Measurements from ENCODE around the gene CTNNA1. TPM values are rescaled to one million over a fixed set of nuclear protein-coding genes. Genes with fewer than 3 reads are reported as not detected.
"Not testable (repeated sequence)": the region's sequence is repeated elsewhere in the genome, so short reads cannot be mapped to it uniquely, and the experiment has no call there.

Gene CTNNA1
- total and polyA plus RNA-seq, 5 donors, result 163 to 360 (median 289) TPM

DNA sequence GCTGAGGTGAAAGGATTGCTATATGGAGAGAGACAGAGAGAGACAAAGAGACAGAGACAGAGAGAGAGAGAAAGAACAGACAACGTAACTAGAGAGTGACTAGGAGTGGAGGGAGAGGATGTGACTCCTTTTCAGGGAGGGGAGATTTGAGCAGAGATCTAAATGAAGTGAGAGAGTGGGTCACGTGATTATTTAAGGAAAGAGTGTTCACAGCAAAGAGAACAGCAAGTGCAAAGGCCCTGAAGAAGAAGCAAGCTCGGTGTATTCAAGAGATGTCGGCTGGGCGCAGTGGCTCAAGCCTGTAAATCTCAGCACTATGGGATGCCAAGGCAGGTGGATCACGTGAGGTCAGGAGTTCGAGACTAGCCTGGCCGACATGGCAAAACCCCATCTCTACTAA, 40.9 kb upstream of the CTNNA1 start:
- intact Hi-C loops (cut with DNase I), result no loop called here
- WGBS, result 95% methylated on average over 8 of the region's 8 CpGs
- Histone ChIP-seq H3K4me1 (ENCODE audit: control insufficient read depth, insufficient read depth, low read length) (no peaks in the 10 kb centered on the region), H3K27me3 (ENCODE audit: control insufficient read depth, insufficient read depth) (no peaks in the 10 kb centered on the region), H3K9me3 (ENCODE audit: control insufficient read depth, low read length) (no peaks in the 10 kb centered on the region), H3K27ac (ENCODE audit: low read length) (no peak overlapping the region), H3K4me3 (ENCODE audit: low read length) (no peak overlapping the region)
- DNase-seq, result no peak
- no peak for ATAC-seq

DNA sequence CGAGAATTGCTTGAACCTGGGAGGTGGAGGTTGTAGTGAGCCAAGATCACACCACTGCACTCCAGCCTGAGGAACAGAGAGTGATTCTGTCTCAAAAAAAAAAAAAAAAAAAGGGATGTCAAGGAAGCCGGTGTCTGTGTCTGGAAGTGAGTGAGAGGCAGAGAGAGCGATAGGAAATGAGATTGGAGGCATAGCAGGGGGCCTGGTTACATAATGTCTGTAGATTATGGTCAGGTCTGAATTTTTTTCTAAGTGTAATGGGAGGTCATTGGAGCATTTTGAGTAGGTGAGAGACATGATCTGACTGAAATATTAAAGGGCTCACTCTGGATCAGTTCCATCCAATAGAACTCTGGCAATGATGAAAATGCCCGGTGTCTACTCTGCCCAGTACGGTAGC, 40.4 kb upstream of the CTNNA1 start:
- H3K27ac ChIP-seq (ENCODE audit: low read length), result no peak overlapping the region
- H3K27me3 ChIP-seq (ENCODE audit: control insufficient read depth, insufficient read depth), result no peaks in the 10 kb centered on the region
- ATAC-seq, result no peak
- 80% methylated on average over 5 of the region's 5 CpGs for WGBS
- H3K9me3 ChIP-seq (ENCODE audit: control insufficient read depth, low read length), result no peaks in the 10 kb centered on the region
- no peak overlapping the region for H3K4me3 ChIP-seq (ENCODE audit: low read length)
- DNase-seq, result no peak
- H3K4me1 ChIP-seq (ENCODE audit: control insufficient read depth, insufficient read depth, low read length), result no peaks in the 10 kb centered on the region
- intact Hi-C loops (cut with DNase I), result no loop called here

DNA sequence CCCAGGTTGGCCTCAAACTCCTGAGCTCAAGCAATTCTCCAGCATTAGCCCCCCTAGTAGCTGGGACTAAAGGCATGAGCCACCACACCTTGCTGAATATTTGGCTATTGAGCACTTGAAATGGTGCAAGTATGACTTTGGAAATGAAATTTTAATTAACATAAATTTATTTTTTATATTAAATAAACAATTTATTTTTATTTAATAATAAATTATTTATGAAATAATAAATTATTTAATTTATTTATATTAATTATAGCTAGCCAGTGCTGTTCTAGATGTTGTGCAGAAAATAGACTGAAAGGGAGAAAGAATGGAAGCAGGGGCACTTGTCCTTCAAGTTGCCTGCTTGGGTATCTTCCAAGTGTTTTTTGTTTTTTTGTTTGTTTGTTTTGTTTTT, 40.0 kb upstream of the CTNNA1 start:
- no peaks in the 10 kb centered on the region for H3K27me3 ChIP-seq (ENCODE audit: control insufficient read depth, insufficient read depth)
- H3K9me3 ChIP-seq (ENCODE audit: control insufficient read depth, low read length), result no peaks in the 10 kb centered on the region
- no peak overlapping the region for H3K4me3 ChIP-seq (ENCODE audit: low read length)
- no peak overlapping the region for H3K27ac ChIP-seq (ENCODE audit: low read length)
- DNase-seq, result no peak
- intact Hi-C loops (cut with DNase I), result no loop called here
- no peak for ATAC-seq
- H3K4me1 ChIP-seq (ENCODE audit: control insufficient read depth, insufficient read depth, low read length), result no peaks in the 10 kb centered on the region

DNA sequence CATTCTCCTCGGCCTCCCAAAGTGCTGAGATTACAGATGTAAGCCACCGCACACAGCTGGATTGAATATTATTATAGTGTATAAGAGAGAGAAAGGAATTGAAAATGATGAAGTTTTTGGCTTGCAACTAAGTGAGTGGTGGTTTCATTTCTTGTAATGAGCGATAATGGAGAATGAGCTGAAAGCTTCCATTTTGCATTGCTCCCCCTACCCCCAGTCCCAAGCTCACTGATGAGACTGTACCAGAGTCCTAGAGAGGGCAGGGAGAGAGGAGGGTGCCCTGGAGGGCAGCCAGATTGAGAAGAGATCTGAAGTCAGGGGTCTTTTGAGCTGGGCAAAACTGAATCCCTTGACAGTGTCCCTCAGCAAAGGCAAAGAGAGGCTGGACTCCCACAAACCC, 38.5 kb upstream of the CTNNA1 start:
- no peaks in the 10 kb centered on the region for H3K9me3 ChIP-seq (ENCODE audit: control insufficient read depth, low read length)
- ATAC-seq (no peak), DNase-seq (no peak)
- intact Hi-C loops (cut with DNase I), result no loop called here
- no peaks in the 10 kb centered on the region for H3K4me1 ChIP-seq (ENCODE audit: control insufficient read depth, insufficient read depth, low read length)
- 87% methylated on average over 3 of the region's 3 CpGs for WGBS
- no peak overlapping the region for H3K4me3 ChIP-seq (ENCODE audit: low read length)
- no peak overlapping the region for H3K27ac ChIP-seq (ENCODE audit: low read length)
- H3K27me3 ChIP-seq (ENCODE audit: control insufficient read depth, insufficient read depth), result no peaks in the 10 kb centered on the region

DNA sequence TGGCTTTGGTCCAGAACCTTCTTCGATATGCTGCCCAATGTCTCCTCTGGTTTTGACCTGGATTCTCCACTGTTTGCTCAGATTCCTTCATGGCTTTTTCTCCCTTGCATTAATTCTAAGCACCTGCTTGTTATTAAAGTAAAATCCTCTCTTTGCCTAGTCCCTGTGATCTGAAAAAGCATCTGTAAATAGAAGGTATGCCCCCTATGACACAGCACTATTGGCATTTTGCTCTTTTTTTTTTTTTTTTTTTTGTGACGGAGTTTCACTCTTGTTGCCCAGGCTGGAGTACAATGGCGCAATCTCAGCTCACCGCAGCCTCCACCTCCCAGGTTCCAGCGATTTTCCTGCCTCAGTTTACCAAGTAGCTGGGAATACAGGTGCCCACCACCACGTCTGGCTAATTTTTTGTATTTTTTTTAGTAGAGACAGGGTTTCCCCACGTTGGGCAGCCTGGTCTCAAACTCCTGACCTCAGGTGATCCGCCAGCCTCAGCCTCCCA, 37.2 kb upstream of the CTNNA1 start:
- DNase-seq; intact Hi-C loops (cut with DNase I); H3K27me3 ChIP-seq (ENCODE audit: control insufficient read depth, insufficient read depth); H3K4me3 ChIP-seq (ENCODE audit: low read length); ATAC-seq; H3K9me3 ChIP-seq (ENCODE audit: control insufficient read depth, low read length); H3K27ac ChIP-seq (ENCODE audit: low read length); H3K4me1 ChIP-seq (ENCODE audit: control insufficient read depth, insufficient read depth, low read length): not testable (repeated sequence)
- WGBS, result 76% methylated on average over 8 of the region's 8 CpGs

DNA sequence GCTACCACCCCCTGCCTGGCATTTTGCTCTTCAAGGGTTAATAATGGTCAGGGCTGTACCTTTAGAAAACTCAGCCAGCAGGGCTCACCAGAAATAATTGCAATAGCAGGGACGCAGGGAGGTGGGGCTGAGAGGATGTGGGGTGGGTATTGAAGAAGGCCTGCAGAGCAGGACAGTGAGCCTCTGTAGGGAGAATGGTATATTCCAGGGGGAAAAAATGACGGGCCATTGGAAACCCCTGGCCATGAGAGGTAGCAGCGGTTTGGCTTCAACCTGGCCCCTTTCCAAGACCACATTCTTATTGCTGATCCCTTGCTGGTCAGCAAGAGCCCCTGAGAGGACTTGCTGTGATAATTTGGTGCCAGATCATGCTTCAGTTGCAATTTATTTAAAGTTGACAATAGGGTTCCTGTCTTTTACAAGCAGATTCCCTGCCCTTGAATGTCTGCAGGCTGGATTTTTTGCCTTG, 36.7 kb upstream of the CTNNA1 start:
- H3K4me1 ChIP-seq (ENCODE audit: control insufficient read depth, insufficient read depth, low read length), result no peaks in the 10 kb centered on the region
- H3K27ac ChIP-seq (ENCODE audit: low read length), result no peak overlapping the region
- intact Hi-C loops (cut with DNase I), result no loop called here
- 17% methylated on average over 3 of the region's 3 CpGs for WGBS
- H3K9me3 ChIP-seq (ENCODE audit: control insufficient read depth, low read length), result no peaks in the 10 kb centered on the region
- no peak for DNase-seq
- peak in 1 of 2 donors; percentile 29 for ATAC-seq
- no peaks in the 10 kb centered on the region for H3K27me3 ChIP-seq (ENCODE audit: control insufficient read depth, insufficient read depth)
- H3K4me3 ChIP-seq (ENCODE audit: low read length), result no peak overlapping the region

DNA sequence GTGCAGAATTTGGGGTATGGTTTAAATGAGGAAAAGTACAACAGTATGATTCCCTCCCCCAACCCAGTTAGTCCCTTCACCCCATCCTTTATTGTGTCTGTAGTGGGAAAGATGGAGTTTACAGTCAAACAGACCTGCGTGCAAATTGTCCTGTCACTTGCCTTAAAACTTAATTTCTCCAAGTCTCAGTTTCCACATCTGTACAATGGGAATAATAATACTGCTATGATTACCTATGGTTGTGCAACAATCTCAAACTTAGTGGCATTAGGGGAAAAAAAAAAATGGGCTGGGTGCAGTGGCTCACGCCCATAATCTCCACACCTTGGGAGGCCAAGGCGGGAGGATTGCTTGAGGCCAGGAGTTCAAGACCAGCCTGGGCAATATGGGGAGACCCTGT, 35.8 kb upstream of the CTNNA1 start:
- ATAC-seq (no peak), DNase-seq (no peak)
- H3K27me3 ChIP-seq (ENCODE audit: control insufficient read depth, insufficient read depth), result no peaks in the 10 kb centered on the region
- 95% methylated on average over 3 of the region's 3 CpGs for WGBS
- H3K4me1 ChIP-seq (ENCODE audit: control insufficient read depth, insufficient read depth, low read length), result no peaks in the 10 kb centered on the region
- no peak overlapping the region for H3K27ac ChIP-seq (ENCODE audit: low read length)
- H3K9me3 ChIP-seq (ENCODE audit: control insufficient read depth, low read length), result no peaks in the 10 kb centered on the region
- H3K4me3 ChIP-seq (ENCODE audit: low read length), result no peak overlapping the region
- intact Hi-C loops (cut with DNase I), result no loop called here

DNA sequence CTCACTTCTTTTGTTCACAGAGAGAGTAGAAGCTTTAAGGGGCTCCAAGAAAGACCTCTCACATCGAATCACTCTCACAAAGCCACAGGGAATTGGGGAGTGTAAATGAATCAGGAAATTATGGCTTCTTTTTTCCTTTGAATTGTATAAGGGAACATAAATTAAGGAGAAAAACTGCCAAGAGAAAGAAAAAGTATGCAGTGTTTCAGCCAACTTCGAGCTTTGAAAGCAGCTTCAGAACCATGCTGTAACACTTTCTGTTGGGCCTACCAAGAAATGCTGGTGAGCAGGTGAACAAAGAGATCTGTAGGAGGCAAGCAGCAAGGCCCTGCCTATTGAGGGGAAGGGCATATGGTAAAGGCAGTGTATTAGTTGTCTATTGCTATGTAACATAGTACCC, 33.4 kb upstream of the CTNNA1 start:
- ATAC-seq (no peak), DNase-seq (no peak)
- H3K27me3 ChIP-seq (ENCODE audit: control insufficient read depth, insufficient read depth), result no peaks in the 10 kb centered on the region
- no peak overlapping the region for H3K27ac ChIP-seq (ENCODE audit: low read length)
- 59% methylated on average over 2 of the region's 2 CpGs for WGBS
- intact Hi-C loops (cut with DNase I), result no loop called here
- no peaks in the 10 kb centered on the region for H3K9me3 ChIP-seq (ENCODE audit: control insufficient read depth, low read length)
- peaks cover 2% of the 10 kb centered on the region for H3K4me1 ChIP-seq (ENCODE audit: control insufficient read depth, insufficient read depth, low read length)
- H3K4me3 ChIP-seq (ENCODE audit: low read length), result no peak overlapping the region

DNA sequence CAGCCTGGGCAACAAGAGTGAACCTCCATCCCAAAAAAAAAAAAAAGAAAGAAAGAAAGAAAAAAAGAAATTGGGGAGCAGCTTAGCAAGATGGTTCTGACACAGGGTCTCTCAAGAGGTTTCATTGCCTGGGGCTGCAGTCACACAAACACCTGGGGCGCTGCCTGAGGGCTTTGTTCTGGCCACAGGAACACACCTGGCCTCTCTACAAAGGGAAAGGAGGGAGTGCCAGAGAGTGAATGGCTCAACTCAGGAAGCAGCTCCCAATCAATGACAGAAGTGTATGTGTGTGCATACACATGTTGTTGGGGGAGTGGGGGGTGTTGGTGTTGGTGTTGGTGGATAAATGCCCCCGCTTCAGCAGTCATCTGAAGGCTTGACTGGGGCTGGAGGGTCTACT, 32.4 kb upstream of the CTNNA1 start:
- Histone ChIP-seq H3K27ac (ENCODE audit: low read length) (no peak overlapping the region), H3K4me3 (ENCODE audit: low read length) (no peak overlapping the region), H3K9me3 (ENCODE audit: control insufficient read depth, low read length) (no peaks in the 10 kb centered on the region), H3K4me1 (ENCODE audit: control insufficient read depth, insufficient read depth, low read length) (peaks cover 4% of the 10 kb centered on the region), H3K27me3 (ENCODE audit: control insufficient read depth, insufficient read depth) (no peaks in the 10 kb centered on the region)
- intact Hi-C loops (cut with DNase I), result no loop called here
- ATAC-seq (no peak), DNase-seq (no peak)
- WGBS, result 95% methylated on average over 2 of the region's 2 CpGs

DNA sequence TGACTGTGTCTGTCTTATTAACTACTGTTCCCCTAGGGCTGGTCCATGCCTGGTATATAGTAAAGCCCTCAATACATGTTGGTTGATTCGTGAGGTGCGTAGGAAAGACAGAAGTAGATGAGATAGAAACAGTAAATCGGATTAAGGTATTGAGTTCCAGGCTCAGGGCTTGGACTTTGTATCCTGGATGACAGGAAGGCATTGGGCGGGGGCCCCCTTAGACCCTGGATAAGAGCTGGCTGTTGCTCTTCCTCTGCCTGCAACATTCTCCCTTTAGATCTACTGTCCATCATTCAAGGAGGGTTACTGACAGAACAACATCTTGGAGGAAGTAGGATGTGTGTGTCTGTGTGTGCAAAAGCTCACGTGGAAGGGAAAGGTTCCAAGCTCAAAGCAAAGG, 31.2 kb upstream of the CTNNA1 start:
- intact Hi-C loops (cut with DNase I), result no loop called here
- peaks cover 6% of the 10 kb centered on the region for H3K4me1 ChIP-seq (ENCODE audit: control insufficient read depth, insufficient read depth, low read length)
- DNase-seq (no peak), ATAC-seq (no peak)
- no peaks in the 10 kb centered on the region for H3K27me3 ChIP-seq (ENCODE audit: control insufficient read depth, insufficient read depth)
- no peak overlapping the region for H3K4me3 ChIP-seq (ENCODE audit: low read length)
- no peaks in the 10 kb centered on the region for H3K9me3 ChIP-seq (ENCODE audit: control insufficient read depth, low read length)
- no peak overlapping the region for H3K27ac ChIP-seq (ENCODE audit: low read length)
- WGBS, result 76% methylated on average over 5 of the region's 5 CpGs

DNA sequence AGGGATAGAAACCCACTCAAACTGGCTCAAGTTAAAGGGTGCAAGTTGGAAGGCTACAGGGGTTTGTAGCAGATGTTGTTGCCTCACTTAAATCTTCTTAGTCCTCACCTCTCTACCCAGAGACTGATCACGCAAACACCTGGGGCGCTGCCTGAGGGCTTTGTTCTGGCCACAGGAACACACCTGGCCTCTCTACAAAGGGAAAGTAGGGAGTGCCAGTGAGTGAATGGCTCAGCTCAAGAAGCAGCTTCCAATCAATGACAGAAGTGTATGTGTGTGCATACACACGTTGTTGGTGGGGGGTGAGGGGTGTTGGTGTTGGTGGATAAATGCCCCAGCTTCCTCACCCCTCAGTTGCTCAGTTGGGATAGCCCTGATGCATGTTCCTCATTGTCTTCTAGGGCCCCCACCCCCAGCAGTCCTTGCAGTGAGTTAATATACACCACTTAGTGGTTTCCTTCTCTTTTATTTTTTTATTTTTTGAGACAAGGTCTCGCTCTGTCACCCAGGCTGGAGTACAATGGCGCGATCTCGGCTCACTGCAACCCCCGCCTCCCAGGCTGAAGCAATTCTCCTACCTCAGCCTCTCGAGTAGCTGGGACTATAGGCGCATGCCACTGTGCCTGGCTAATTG, 30.6 kb upstream of the CTNNA1 start:
- DNase-seq, result no peak
- intact Hi-C loops (cut with DNase I), result no loop called here

More for the DNA sequence above, 30.6 kb upstream of the CTNNA1 start:
- Histone ChIP-seq H3K4me3 (ENCODE audit: low read length) (no peak overlapping the region), H3K27me3 (ENCODE audit: control insufficient read depth, insufficient read depth) (no peaks in the 10 kb centered on the region), H3K27ac (ENCODE audit: low read length) (no peak overlapping the region), H3K4me1 (ENCODE audit: control insufficient read depth, insufficient read depth, low read length) (peaks cover 6% of the 10 kb centered on the region), H3K9me3 (ENCODE audit: control insufficient read depth, low read length) (no peaks in the 10 kb centered on the region)
- 85% methylated on average over 10 of the region's 10 CpGs for WGBS
- no peak for ATAC-seq
